ENCODE measurements around the gene LIF.

GRCh38 chr22:30224161-30224857, 22.2 kb downstream of the LIF start:
- TF ChIP-seq CTCF (IDR thresholded peaks at IDR 0.05; ENCODE audit: poor library complexity) (no peak), EZH2 (IDR thresholded peaks at IDR 0.05; ENCODE audit: borderline replicate concordance) (no peak)
